NCI-H128 (cell line): ENCODE results near the gene C2orf80.
A peak's percentile ranks its signal among the peaks of the same experiment; 100 is the strongest.
"Not testable (repeated sequence)": the region's sequence is repeated elsewhere in the genome, so short reads cannot be mapped to it uniquely, and the experiment has no call there.

Experiments used
- DNase-seq: peaks from one replicate; lab custom pipeline; 2025; ENCODE audit not compliant: unreplicated experiment; lab: John Stamatoyannopoulos, UW

The C2orf80 gene

DNA sequence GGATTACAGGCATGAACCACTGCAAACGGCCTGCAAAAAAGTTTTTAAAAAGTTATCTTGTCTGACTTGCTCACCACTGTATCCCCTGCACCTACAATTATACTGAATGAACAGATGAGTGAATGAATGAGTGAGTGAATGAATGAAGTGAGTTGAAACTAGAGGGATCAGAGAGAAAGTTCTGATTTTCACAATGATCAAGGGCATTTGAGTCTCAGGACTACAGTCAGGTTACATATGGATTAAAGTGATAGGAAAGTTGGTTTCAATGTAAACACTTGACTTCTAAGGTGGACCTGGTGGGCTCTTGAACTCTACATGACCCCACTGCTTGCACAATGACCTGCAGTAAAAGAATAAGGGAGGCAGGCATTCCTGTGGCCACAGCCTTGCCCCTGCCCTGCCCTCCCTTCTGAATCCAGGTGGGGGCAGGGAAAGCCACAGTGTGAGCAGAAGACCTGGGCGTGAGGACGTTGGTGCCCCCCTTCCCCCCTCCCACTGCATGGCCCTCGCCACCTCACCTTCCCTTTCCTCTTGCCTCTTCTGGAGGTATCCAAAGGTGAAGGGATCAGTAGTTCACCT lies 10.7 kb downstream of the C2orf80 start:
- DNase-seq = no peak

DNA sequence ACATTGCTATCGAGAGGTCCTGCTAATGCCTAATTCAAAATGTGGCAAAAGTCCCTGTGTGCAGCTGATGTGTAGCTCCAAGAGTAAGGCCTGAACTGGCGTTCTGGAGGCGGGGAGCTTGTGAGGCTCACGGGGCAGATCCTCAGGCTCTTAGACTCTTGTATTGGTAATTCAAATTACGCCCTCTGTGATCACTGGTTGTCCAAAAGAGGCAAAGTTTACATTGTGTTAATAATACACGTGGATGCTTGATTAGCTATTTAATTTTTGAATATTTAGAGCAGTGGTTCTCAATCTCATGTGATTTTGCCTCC lies 14.0 kb downstream of the C2orf80 start:
- no peak for DNase-seq

DNA sequence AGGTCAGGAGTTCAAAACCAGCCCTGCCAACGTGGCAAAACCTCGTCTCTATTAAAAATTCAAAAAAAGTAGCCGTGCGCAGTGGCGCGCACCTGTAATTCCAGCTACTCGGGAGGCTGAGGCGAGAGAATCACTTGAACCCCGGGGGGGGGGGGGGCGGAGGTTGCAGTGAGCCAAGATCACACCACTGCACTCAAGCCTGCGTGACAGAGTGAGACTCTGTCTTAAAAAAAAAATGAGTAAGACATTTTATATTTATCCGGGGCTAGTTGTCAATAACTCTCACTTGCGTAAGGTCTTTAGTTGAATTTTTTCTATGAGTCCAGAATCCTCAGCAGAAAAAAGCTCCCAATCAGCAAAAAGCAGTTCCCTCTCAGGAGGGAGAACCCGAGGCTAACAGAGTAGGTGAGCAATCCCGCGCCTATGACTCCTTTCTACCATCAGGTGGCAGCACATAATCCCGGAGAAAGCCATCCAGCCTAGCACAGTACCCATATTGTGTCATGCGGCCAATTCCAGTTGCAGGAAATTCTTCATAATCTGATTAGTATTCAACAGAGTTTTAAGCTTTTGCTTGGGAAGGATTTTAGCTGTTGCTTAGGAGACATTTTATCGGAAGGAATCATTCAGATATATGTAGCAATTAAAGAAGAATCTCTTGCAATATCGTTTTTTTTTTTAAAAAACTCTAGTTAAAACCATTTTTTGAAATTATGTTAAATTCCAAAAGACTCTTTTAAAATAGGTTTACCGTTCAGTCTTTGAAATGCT lies 14.6 kb downstream of the C2orf80 start:
- DNase-seq = peak; percentile 23

DNA sequence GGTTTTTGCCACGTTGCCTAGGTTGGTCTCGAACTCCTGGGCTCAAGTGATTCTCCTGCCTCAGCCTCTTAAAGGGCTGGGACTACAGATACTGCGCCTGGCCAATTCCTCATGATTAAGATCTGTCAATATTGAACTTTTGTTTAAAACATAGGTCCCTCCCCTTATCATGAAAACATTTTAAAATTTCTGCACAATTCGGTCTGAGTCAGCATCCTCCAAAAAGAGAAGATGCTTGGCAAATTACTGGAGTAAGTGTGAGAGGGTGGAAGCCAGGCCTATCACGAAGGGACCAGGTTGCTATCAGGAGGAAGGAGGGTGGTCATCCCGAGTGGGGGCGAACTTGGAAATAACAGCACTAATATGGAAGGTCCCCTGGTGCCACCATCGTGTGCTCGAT lies 15.7 kb downstream of the C2orf80 start:
- DNase-seq = no peak

DNA sequence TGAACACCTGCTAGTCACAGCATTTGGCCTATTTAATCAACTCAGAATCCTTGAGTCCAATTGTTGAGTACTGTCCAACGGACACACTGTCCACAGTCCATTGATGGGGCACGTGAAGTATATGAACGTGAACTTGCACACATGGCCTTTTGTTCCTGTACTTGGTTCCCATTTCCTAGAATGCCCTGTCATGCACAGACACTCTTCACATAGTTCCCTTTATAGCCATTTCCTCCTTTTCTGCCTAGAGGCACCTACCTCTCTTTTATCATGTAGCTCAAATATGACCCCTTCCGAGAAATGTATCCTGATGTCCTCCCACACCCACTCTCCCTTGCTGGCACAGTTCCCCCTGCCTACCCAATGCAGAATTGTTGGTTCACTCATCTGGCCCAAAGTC lies 17.7 kb downstream of the C2orf80 start:
- no peak for DNase-seq

DNA sequence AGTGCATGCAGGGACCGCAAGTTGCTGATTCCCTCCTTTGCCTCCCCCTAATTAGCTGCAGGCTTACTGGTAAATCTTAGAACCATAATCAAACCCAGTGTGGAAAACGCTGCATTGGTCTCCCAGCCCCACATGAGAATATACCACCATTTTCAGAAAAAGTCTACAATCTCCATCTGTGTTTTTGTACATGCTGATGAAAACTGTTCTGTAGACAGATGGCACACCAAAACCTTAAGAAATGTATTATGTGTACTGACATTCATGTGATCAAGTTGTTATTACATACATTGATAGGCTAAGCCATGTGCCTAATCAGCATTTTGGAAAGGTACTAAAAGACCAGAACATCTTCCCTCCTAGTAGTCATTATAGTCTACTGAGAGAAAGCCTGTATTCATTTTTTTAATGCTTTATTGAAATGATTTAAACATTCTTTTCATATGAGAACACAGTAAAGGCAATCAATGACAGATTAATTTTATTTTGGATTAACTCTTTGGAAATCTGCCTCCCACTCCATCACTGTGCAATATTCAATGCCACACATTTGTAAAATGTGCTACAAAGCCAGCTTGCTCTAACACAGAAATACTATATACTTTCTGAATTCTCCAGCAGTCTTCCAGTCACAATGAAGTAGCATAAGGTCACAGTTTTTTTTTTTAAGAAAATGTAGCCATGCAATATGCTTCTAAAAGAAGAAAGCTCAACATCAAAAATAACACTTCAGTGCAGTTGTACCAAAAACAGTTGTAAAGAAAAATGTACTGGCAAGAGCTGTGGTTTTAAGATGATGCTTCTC lies 24.7 kb downstream of the C2orf80 start:
- no peak for DNase-seq

DNA sequence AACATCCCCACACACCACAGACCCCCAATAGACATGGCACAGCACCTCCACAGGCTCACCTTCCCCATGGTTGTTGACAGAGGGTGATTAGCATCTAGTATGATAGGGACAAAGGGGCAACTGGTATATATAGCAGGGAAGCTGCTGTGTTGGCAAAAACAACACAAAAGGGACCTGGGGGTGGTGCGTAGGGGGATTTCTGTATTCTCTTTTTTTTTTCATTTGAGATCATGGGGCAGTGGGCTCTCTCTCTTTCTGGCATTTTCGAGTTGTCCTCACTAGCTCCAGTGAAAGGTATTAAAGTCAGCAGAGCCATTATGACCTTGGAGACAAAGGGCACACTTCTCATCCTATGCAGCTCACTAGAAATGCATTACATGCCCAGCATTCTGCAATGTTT lies 26.3 kb downstream of the C2orf80 start, which contains the start of gene CRYGA:
Gene CRYGA, minus strand, starts transcription at position 101 of the 400 bp plus-strand sequence. Its CDS starts 33 bp downstream, at position 68.
- DNase-seq = no peak

DNA sequence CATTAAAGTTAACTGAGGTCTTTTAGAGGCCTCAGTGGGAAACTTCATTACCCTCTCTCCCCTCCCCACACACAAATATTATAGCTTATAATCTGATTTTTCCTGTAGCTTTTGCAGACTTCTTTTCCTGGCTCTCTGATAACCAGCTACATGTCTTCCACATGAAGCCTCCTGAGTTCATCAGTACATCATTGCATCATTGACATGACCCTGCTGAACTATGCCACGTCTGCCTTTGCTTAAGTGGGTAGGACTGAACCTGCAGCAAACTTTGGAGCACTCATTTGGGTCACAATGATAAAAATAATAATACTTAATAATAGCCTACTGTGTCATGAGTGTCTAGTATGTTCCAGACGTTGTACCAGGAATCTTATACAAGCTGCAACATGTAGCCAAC lies 33.4 kb downstream of the C2orf80 start:
- DNase-seq = no peak

DNA sequence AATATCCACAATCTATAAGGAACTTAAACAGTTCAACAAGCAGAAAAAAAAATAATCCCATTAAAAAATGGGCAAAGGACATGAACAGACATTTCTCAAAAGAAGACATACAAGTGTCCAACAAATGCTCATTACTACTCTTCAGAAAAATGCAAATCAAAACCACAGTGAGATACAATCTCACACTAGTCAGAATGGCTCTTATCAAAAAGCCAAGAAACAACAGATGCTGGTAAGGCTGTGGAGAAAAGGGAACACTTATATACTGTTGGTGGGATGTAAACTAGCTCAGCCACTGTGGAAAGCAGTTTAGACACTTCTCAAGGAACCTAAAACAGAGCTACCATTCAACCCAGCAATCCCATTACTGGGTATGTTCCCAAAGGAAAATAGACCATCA lies 36.7 kb downstream of the C2orf80 start:
- DNase-seq = no peak

DNA sequence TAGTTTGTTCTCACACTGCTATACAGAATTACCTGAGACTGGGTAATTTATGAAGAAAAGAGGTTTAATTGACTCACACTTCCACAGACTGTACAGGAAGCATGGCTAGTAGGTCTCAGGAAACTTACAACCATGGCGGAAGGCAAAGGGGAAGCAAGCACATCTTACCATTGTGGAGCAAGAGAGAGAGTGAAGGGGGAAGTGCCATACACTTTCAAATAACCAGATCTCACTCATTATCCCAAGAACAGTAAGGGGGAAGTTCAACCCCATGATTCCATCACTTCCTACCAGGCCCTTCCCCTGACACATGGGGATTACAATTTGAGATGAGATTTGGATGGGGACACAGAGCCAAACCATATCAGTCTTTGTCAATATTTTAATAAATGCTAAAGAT lies 38.9 kb downstream of the C2orf80 start:
- DNase-seq = no peak

DNA sequence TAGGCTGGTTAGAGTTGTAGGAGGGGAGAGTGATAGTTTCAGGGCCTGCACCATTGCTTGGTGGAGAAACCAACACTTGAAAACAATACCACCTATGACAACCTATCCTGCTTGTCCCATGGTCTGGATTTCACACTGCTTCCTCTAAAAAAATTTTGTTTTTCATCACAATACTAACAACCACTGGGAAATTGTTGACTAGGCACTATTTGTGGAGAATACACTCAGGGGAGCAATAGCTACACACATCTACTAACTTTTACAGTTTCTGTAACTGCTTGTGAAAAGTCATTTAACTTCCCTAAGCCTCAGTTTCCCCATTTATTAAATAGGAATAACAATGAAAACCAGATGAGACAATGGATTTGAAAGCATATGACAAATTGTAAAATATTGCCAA lies 39.7 kb downstream of the C2orf80 start:
- no peak for DNase-seq

DNA sequence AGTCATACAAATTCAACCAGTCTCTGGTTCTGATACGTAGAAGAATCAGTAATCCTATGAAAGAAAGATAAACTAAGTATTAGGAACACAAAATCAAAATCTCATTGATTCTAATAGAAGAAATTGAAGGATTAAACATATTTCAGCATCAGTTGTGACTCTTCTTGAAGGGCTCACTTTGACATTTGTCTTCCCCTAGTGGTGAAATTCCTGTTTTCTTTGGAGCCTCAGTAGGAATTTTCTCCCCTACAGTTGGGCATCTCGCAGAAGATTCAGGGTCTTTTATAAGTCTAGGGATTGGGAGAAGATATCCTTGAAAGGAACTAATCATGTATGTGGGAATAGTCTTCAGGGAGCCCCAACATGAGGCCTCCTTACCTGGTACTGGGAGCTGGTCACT lies 41.0 kb downstream of the C2orf80 start:
- no peak for DNase-seq

DNA sequence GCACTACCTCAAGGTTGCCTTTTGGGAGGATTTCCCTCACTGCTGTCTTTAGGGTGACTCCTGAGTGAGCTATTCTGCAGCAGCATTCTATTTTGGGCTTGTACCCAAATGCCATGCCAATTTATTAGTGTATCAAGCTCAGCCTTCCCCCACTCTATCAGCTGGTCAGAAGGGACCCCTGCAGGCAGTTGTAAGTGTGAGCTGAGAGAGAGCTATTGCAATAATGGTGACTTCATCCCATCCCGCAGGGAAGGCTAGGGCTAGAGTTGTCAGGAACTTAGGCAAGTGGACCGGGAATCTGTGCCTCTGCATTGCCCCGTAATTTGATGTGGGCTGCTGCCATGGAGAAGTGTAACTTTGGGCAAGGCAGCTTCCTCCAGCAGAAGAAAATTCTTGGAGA lies 42.1 kb downstream of the C2orf80 start:
- DNase-seq = no peak

DNA sequence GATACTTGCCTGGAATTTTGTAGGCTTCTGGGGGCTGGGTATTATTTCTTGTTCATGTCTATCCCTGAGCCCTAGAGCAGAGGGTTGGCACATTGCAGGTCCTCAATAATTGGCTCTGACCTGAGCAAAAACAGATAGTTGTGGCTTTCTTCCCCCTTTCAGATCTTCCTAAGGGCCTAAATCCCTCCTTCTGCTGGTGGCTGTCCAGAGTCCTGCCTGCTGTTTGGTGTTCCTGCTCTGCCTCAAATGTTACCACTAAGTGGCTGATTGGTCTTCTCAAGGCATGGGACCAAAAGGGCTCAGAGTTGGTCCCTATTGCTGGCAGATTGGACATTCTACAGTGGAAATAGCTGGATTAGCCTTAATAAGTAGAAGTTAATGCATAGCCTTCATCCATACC lies 42.8 kb downstream of the C2orf80 start:
- DNase-seq = no peak

DNA sequence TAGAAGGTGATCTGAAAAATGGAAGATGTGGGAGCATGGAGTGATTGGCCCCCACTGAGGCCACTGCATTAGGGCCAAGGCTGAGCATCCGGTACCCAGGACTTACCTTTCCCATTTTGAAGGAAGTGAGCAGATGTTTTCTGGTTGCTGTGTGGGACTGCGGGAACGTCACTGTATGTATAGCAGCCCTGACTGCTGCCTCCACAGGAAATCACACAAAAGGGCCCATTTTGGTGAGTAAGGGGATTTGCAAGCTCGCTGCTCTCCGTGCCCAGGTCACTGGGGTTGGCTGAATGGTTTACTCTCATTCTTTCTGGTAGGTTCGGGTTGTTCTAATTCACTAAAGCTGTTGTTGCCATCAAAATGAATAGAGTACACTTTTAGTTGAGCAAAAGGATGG lies 43.8 kb downstream of the C2orf80 start, which contains the start of gene CRYGB:
Gene CRYGB, minus strand, starts transcription at position 153 of the 400 bp plus-strand sequence. Its CDS starts 38 bp downstream, at position 115.
- no peak for DNase-seq

DNA sequence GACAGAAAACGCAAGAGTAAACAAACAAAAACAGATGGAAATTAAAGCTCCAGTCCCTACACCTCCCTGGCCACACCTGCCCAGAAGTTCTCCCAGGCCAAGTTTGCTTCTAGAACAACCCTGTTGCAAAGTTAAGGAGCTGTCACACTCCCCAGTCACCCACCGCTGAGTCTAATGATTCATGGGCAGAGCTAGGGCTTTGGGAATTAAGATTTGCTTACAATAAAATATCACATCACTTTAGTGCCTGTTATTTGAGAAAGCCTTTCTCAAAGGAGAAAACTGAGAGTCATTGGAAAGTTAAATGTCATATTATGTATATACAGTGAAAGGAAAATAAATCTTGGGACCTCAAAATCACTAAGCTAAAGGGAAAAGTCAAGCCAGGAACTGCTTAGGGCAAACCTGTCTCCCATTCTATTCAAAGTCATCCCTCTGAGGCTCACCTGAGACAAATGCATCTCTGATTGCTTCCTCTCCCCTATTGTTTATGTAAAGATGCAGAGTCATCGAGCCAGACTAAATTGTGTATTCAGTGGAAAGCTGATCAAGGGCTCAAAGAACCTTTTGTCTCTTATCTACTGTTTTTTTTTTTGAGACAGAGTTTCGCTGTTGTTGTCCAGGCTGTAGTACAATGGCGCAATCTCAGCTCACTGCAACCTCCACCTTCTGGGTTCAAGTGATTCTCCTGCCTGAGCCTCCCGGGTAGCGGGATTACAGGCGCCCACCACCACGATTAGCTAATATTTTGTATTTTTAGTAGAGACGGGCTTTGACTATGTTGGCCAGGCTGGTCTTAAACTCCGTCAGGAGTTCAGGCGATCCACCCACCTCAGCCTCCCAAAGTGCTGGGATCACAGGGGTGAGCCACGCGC lies 46.7 kb downstream of the C2orf80 start:
- no peak for DNase-seq

DNA sequence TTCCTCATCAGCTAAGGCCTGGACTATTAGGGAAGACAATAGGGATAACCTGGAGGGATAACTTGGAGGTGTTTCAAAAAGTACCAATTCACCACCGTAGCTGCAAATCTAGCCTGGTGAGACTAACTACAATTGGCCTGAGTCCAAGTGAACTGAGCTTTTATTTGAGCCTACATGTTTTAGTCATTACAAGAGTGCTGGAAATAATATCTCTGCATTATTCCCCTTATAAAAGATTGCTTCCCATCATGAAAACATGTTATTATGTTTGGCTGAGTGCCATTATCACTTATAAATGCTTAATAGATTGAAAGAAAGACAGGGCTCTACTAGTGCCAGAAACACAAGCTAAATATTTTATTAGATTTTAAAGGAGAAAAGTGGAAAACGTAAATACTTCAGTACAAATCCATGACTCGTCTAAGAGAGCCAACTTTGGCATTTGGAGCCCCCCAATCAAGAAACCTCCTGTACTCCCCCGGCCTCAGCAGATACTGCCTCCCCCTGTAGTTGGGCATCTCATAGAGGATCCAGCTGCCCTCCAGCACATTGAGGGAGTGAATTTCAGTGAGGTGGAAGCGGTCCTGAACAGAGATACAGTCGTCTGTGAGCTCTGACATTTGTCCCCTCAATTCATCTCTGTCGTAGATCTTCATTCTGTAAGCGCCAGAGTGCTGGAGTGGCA lies 47.4 kb downstream of the C2orf80 start:
- DNase-seq = peak; percentile 76

DNA sequence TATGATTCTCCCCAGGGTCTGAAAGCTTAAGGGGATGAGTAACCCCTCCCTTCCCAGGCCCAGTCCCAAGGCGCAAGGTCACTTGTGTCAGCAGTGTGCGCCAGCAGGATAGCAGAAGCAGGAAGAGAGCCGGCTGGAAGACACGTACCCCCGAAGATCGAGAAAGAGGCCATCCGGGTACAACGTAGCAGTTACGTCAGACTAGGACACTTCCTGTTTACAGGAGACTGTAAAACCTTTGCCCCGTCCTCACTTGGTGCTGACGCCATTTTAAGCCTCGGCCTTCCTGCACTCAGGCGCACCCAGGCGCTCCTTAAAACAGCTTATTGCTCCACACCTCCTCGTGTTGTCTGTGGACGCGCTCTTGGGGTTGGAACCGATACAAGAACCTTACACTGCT lies 50.4 kb downstream of the C2orf80 start:
- no peak for DNase-seq

DNA sequence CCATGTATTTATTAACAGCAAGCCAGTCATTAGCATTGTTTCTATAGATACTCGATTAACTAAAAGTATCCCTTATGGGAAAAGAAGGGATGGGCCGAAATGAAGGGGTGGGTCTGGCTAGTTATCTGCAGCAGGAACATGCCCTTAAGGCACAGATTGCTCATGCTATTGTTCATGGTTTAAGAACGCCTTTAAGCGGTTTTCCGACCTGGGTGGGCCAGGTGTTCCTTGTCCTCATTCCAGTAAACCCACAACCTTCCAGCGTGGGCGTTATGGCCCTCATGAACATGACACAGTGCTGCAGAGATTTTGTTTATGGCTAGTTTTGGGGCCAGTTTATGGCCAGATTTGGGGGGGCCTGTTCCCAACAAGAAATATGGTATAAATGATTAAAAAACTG lies 51.5 kb downstream of the C2orf80 start:
- DNase-seq = not testable (repeated sequence)

DNA sequence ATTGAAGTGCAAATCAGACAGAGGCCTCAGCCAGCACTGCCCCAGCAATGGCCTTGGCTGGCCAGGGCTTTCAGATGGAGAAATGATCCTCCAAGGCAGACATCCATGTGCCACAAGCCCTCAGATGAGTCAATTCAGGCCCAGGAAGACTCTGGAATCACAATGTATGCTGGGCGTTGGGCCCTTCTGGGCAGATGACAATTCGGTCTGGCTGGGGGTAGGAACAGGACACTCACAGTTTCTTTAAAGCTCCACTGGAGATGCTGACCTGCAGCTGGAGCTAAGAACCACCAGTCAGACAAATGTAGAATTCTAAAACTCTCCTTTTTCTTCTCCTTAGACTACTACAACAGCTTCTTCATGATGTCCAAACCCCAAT lies 53.1 kb downstream of the C2orf80 start:
- no peak for DNase-seq
